Thyroid gland (tissue), 4 donors: ENCODE data around the gene SEC14L1. TPM values are rescaled to one million over a fixed set of nuclear protein-coding genes. Genes with fewer than 3 reads are reported as not detected.

Experiments used
- DNase-seq, 2 donors: peaks; one replicate each; pipeline ENCODE4 v3.0.0-alpha.2; 2019
- H3K27ac ChIP-seq, 3 donors: fragments of 200-600 bp; sonication (generic); 1 replicate in 2 of 3; 2 replicates in 1 of 3; pipeline ENCODE4 v1.5.1; 2016 to 2019; ENCODE audit warnings: mild to moderate bottlenecking in 1 of 3, moderate library complexity in 1 of 3
- H3K27me3 ChIP-seq: fragments of 200-600 bp; sonication (generic); one replicate; pipeline ENCODE4 v1.5.1; 2019
- H3K36me3 ChIP-seq, 2 donors: fragments of 200-600 bp; sonication (generic); one replicate each; pipeline ENCODE4 v1.5.1; 2016 to 2019
- H3K4me1 ChIP-seq, 2 donors: fragments of 200-600 bp; sonication (generic); one replicate each; pipeline ENCODE4 v1.5.1; 2017 to 2019
- H3K4me3 ChIP-seq, 3 donors: fragments of 200-600 bp; sonication (generic); replicated peaks in 1 of 3; 1 replicate in 2 of 3; 2 replicates in 1 of 3; pipeline ENCODE4 v1.5.1; 2016; ENCODE audit warnings: mild to moderate bottlenecking in 1 of 3
- H3K9me3 ChIP-seq: fragments of 200-600 bp; sonication (generic); one replicate; pipeline ENCODE4 v1.5.1; 2017
- POLR2A ChIP-seq, 2 donors: fragments of 450-650 bp; IDR thresholded peaks; one replicate each; pipeline ENCODE4 v1.6.1; 2017; ENCODE audit warnings: antibody characterized with exemption in 2 of 2, mild to moderate bottlenecking in 2 of 2, moderate library complexity in 1 of 2
- WGBS, 2 donors: methylation state at CpG; one replicate each; pipeline ENCODE4 v1.1.5; 2017; 5-methylcytosine and 5-hydroxymethylcytosine counted together
- intact Hi-C: fragments of 100-400 bp; cut with DNase I; formaldehyde crosslinking; loops from one replicate; pipeline ENCODE4 v1.15.1; 2023
- total RNA-seq, 4 donors: library from RNA; depleted of rRNA; stranded (reverse); fragments of >200 nt; gene quantifications; one replicate each; pipeline ENCODE4 v1.2.3, GENCODE V29; 2016
- TF ChIP-seq, protein P1 (sequence below), 6 experiments: fragments of 200-600 bp in 3 of 6; fragments of 450-650 bp in 3 of 6; sonication (generic) in 3 of 6; IDR thresholded peaks; one replicate each; pipeline ENCODE4 v1.5.1; 2016 to 2019; ENCODE audit warnings: antibody characterized with exemption in 6 of 6, mild to moderate bottlenecking in 2 of 6, inconsistent platforms in 1 of 6, moderate library complexity in 1 of 6

SEC14L1 gene
- total RNA-seq, 4 donors from 2014 or later = 57.6 to 287 (median 102) TPM

DNA sequence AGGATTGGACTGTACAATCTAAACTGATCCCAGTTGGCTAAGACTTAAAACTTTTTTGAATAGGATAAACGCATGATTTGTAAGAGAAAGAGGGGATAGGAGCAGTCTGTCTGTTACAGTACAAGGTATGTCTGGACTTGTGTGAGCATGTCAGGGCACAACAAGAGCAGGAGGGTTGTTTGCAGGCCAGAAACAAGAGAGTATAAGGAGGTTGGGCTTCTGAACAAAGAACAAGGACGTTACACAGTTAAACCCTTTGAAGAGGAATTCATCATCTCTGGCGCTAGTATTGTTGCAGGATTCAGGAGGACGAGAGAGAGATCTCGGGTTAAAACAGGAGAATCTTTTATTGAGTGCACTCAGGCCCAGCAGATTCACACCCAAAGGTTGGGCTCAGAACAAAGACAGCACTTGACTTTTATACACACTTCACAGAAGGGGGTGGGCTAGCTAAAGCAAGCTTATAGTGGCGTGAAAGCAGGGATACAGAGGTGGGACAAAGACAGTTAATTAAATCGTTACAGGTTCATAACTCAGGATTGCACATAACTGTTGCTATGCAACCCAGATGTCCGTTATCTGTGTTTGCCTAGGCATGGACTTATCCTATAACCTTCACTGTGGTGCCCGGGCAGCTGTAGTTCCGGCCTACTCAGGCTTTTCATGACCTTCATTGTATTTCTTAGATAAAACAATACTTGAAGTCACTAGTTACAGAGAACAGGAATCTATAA, 34.3 kb downstream of the SEC14L1 start:
- Histone ChIP-seq H3K27ac (no peak overlapping the region), H3K9me3 (no peaks in the 10 kb centered on the region), H3K4me3 (no peak overlapping the region), H3K36me3 (peaks cover 0 to 11% of the 10 kb centered on the region in 2 donors), H3K4me1 (peaks cover 8 to 12% of the 10 kb centered on the region in 2 donors), H3K27me3 (no peaks in the 10 kb centered on the region)
- intact Hi-C loops = no loop called here
- DNase-seq = no peak
- TF ChIP-seq POLR2A (IDR thresholded peaks at IDR 0.05) = no peak
- TF ChIP-seq, protein P1, sequence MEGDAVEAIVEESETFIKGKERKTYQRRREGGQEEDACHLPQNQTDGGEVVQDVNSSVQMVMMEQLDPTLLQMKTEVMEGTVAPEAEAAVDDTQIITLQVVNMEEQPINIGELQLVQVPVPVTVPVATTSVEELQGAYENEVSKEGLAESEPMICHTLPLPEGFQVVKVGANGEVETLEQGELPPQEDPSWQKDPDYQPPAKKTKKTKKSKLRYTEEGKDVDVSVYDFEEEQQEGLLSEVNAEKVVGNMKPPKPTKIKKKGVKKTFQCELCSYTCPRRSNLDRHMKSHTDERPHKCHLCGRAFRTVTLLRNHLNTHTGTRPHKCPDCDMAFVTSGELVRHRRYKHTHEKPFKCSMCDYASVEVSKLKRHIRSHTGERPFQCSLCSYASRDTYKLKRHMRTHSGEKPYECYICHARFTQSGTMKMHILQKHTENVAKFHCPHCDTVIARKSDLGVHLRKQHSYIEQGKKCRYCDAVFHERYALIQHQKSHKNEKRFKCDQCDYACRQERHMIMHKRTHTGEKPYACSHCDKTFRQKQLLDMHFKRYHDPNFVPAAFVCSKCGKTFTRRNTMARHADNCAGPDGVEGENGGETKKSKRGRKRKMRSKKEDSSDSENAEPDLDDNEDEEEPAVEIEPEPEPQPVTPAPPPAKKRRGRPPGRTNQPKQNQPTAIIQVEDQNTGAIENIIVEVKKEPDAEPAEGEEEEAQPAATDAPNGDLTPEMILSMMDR (IDR thresholded peaks at IDR 0.05) = no peak
- 85 to 91% methylated on average over 10 of the region's 10 CpGs for WGBS, 2 donors

DNA sequence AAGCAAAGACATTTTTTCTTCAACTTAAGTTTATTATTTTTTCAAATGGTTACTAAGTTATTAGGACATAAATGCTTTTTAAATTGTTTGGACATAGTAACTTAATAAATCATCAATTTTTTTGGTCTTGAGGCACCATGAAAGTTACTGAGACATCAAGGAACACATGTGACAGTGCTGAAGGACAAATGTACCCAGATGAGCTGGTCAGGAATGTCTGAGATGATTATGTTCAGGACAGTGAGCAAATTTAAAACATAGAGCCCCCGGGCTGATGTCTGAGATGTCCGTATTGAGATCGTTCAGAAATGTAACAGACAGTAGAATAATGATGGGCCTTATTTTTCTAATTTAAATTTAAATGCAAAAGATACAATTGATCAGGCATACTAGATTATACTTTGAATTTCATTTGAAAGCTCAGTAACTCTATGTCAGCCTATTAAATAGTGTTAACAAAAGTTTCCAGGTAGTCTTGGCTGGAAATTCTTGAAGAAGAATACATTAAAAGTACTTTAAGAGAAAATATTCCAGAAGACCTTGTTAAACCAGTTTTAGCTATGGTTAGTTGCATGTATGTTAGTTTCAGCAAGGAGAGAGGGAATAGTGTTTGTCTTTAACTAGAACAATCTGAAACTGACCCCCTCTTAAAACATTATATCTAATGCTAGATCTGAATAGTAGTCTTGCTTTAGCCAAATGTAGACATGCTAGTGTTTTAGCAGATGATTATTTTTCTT, 36.4 kb downstream of the SEC14L1 start:
- intact Hi-C loops = no loop called here
- WGBS, 2 donors = 69 to 76% methylated on average over 3 of the region's 3 CpGs
- TF ChIP-seq, protein P1 (IDR thresholded peaks at IDR 0.05) = no peak
- TF ChIP-seq POLR2A (IDR thresholded peaks at IDR 0.05) = no peak

DNA sequence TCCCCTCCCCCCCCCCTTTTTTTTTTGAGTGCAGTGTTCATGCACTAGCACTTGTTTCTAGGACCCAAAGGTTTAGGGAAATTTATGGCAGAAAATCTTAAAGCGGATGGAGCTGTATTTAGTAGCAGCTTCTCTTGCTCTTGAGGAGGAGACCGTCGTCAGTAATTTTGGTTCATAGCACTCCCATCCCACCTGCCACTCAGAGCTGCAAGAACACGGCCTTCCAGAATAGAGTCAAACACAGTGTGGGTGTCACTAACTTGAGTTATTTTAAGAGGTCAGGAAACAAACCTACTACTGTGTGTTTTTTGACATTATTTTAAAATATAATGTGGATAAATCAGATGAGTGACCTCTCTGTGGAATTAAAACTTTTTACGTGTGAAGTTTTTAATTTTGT, 37.3 kb downstream of the SEC14L1 start:
- H3K9me3 ChIP-seq = no peaks in the 10 kb centered on the region
- peaks cover 30 to 34% of the 10 kb centered on the region in 2 donors for H3K4me1 ChIP-seq
- H3K4me3 ChIP-seq = no peak overlapping the region
- no peak for DNase-seq
- intact Hi-C loops = no loop called here
- no peaks in the 10 kb centered on the region for H3K27me3 ChIP-seq
- TF ChIP-seq POLR2A (IDR thresholded peaks at IDR 0.05) = no peak
- TF ChIP-seq, protein P1 (IDR thresholded peaks at IDR 0.05) = no peak
- WGBS, 2 donors = 75 to 88% methylated on average over 5 of the region's 5 CpGs
- peak overlapping the region in 1 of 3 donors; percentile 50 for H3K27ac ChIP-seq
- peaks cover 0 to 11% of the 10 kb centered on the region in 2 donors for H3K36me3 ChIP-seq

More for the DNA sequence above, 36.4 kb downstream of the SEC14L1 start:
- Histone ChIP-seq H3K27ac (peak overlapping the region in 2 of 3 donors; percentile 21 to 50), H3K9me3 (no peaks in the 10 kb centered on the region), H3K36me3 (peaks cover 0 to 11% of the 10 kb centered on the region in 2 donors), H3K4me1 (peaks cover 24 to 29% of the 10 kb centered on the region in 2 donors), H3K27me3 (no peaks in the 10 kb centered on the region), H3K4me3 (no peak overlapping the region)
- no peak for DNase-seq

DNA sequence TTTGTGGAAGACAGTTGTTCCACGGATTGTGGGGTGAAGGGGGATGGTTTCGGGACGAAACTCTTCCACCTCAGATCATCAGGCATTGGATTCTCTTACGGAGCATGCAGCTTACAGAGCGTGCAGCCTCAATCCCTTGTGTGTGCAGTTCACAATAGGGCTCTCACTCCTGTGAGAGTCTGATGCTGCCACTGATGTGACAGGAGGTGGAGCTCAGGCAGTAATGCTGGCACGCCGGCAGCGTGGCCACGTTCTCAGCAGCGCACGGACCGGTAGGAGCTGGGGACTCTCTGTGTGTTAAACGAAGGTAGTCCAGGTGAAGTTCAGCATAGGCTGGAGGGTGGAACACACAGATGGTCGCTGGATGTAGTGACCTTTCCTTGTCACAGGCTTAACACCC, 37.8 kb downstream of the SEC14L1 start:
- Histone ChIP-seq H3K27ac (no peak overlapping the region), H3K4me1 (peaks cover 35 to 39% of the 10 kb centered on the region in 2 donors), H3K36me3 (peaks cover 0 to 11% of the 10 kb centered on the region in 2 donors), H3K9me3 (no peaks in the 10 kb centered on the region), H3K27me3 (no peaks in the 10 kb centered on the region), H3K4me3 (no peak overlapping the region)
- intact Hi-C loops = no loop called here
- 85 to 93% methylated on average over 14 of the region's 14 CpGs for WGBS, 2 donors
- no peak for DNase-seq
- TF ChIP-seq, protein P1 (IDR thresholded peaks at IDR 0.05) = no peak
- no peak for TF ChIP-seq POLR2A (IDR thresholded peaks at IDR 0.05)
